H1 (cell line): ENCODE data around the gene NUB1. TPM values are rescaled to one million over a fixed set of nuclear protein-coding genes. Genes with fewer than 3 reads are reported as not detected.

Experiments
- POLR2AphosphoS5 ChIP-seq: IDR thresholded peaks from 2 replicates; pipeline ENCODE4 v1.6.1; 2011; ENCODE audit warnings: low read depth, low read length
- RAD21 ChIP-seq, 2 experiments: IDR thresholded peaks in 1 of 2; conservative IDR thresholded peaks in 1 of 2; 2 replicates each; pipeline ENCODE4 v1.6.1; 2011; ENCODE audit warnings: low read depth in 2 of 2, low read length in 2 of 2, improper control_type of control experiment in 1 of 2, inconsistent platforms in 1 of 2, mild to moderate bottlenecking in 1 of 2, moderate library complexity in 1 of 2
- SP1 ChIP-seq: IDR thresholded peaks from 2 replicates; pipeline ENCODE4 v1.6.1; 2011; ENCODE audit warnings: low read depth, low read length
- SRF ChIP-seq: IDR thresholded peaks from 2 replicates; pipeline ENCODE4 v1.6.1; 2011; ENCODE audit warnings: mild to moderate bottlenecking, low read depth, low read length, moderate library complexity
- TCF12 ChIP-seq: IDR thresholded peaks from 2 replicates; pipeline ENCODE4 v1.6.1; 2011; ENCODE audit warnings: low read depth, mild to moderate bottlenecking, low read length
- polyA plus RNA-seq, 7 experiments: library from polyadenylated mRNA; depleted of rRNA in 3 of 7; stranded (reverse) in 5 of 7; unstranded in 2 of 7; fragments of >200 nt in 5 of 7; fragments of 200-250 nt in 2 of 7; gene quantifications; 1 replicate in 5 of 7; 2 replicates in 1 of 7; 4 replicates in 1 of 7; pipeline versions ENCODE4 v1.2.1 to v1.2.3, GENCODE V29; 2011 to 2013; ENCODE audit warnings: missing spikeins in 2 of 7, mixed read lengths in 2 of 7
- total RNA-seq: library from RNA; stranded (reverse); fragmentation: NEBNext Ultra II Directional; extraction: Animal tissue kit (Norgen Biotek cat#: 25700); gene quantifications from 2 replicates; pipeline ENCODE4 v1.2.1, GENCODE V29; 2021

The NUB1 gene
- total and polyA plus RNA-seq, 2 of the 8 experiments (the other 6 are each of a cell fraction or from before 2014, with no cell fraction given), result 22.1 to 43.5 TPM

GRCh38 chr7:151378496-151379192, 37.0 kb downstream of the NUB1 start (continued):
- no peak for TF ChIP-seq TCF12
- TF ChIP-seq SRF, result no peak
- TF ChIP-seq POLR2AphosphoS5, result no peak
- no peak for TF ChIP-seq RAD21 (IDR thresholded peaks at IDR 0.05 in 1 of 2, conservative IDR thresholded peaks at IDR 0.05 in 1 of 2; ENCODE audit: low read depth in 2 of 2, low read length in 2 of 2)
- no peak for TF ChIP-seq SP1
- TF ChIP-seq, all 59 proteins: peak for 0
